ENCODE results near the gene KCNJ1.

Gene KCNJ1

DNA sequence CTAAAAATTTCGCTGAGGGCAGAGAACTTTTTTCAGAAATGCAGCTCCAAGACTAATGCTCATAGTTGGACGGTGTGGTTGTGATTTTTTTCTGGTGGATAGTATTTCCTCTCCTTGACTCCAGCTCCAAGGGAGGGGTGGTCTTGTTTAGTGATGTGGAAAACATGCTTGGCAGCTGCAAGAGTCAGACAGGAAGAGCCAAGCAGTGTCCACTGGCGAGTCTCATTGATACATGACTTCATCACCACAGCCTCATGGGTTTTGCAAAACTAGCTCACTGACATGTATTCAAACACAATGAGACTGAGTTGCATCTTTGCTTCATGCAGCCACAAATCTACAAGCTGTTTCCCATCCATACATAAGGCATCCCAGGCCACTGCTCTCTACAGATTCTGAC is 7.3 kb upstream of the KCNJ1 start:
- no peak overlapping the region for H3K9ac ChIP-seq (ENCODE audit: low read length)
- peaks cover 29% of the 10 kb centered on the region for H3K4me1 ChIP-seq (ENCODE audit: control insufficient read depth, low read depth, low read length)
- H3K27me3 ChIP-seq (ENCODE audit: control insufficient read depth, insufficient read depth, low read length): peaks cover 14% of the 10 kb centered on the region
- H3K36me3 ChIP-seq (ENCODE audit: control insufficient read depth, low read depth, low read length): no peaks in the 10 kb centered on the region
- no peaks in the 10 kb centered on the region for H3K9me3 ChIP-seq (ENCODE audit: control insufficient read depth, low read depth, low read length)
- H3K4me3 ChIP-seq (ENCODE audit: low read length): no peak overlapping the region
- no peak overlapping the region for H3K27ac ChIP-seq (ENCODE audit: low read length)

- no peaks in the 10 kb centered on the region for H3K9me3 ChIP-seq (ENCODE audit: control insufficient read depth, low read depth, low read length)
- H3K27me3 ChIP-seq (ENCODE audit: control insufficient read depth, insufficient read depth, low read length): peaks cover 12% of the 10 kb centered on the region
- H3K4me3 ChIP-seq (ENCODE audit: low read length): no peak overlapping the region
- peaks cover 29% of the 10 kb centered on the region for H3K4me1 ChIP-seq (ENCODE audit: control insufficient read depth, low read depth, low read length)
- no peak overlapping the region for H3K9ac ChIP-seq (ENCODE audit: low read length)
- no peaks in the 10 kb centered on the region for H3K36me3 ChIP-seq (ENCODE audit: control insufficient read depth, low read depth, low read length)
- no peak overlapping the region for H3K27ac ChIP-seq (ENCODE audit: low read length)
These were observed 5.5 kb upstream of the KCNJ1 start for GRCh38 chr11:128872594-128872993.

DNA sequence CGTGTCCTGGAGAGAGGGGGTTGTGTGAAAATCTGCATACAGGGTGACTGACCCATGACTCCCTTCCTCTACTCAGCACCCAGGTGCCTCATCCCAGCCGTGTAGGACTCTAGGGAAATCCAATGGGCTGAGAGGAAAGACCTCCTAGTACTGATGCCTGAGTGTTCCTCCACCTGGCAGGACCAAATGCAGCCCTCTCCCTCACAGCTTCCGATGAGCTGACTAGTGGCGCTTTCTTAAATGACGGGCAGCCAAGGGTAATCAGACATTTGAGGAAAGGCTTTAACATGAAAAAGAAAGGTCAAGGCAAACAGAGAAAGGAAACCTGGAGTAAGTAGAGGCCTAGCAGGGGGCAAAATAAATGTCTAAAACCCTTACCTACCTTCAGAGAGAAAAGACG is 5.0 kb upstream of the KCNJ1 start:
- Histone ChIP-seq H3K27ac (ENCODE audit: low read length) (no peak overlapping the region), H3K27me3 (ENCODE audit: control insufficient read depth, insufficient read depth, low read length) (peaks cover 12% of the 10 kb centered on the region), H3K9me3 (ENCODE audit: control insufficient read depth, low read depth, low read length) (no peaks in the 10 kb centered on the region), H3K4me3 (ENCODE audit: low read length) (peak overlapping the region; percentile 0), H3K4me1 (ENCODE audit: control insufficient read depth, low read depth, low read length) (peaks cover 29% of the 10 kb centered on the region), H3K9ac (ENCODE audit: low read length) (no peak overlapping the region), H3K36me3 (ENCODE audit: control insufficient read depth, low read depth, low read length) (no peaks in the 10 kb centered on the region)

GRCh38 chr11:128871168-128871610 is 4.1 kb upstream of the KCNJ1 start:
- Histone ChIP-seq H3K36me3 (ENCODE audit: control insufficient read depth, low read depth, low read length) (no peaks in the 10 kb centered on the region), H3K9ac (ENCODE audit: low read length) (no peak overlapping the region), H3K4me1 (ENCODE audit: control insufficient read depth, low read depth, low read length) (peaks cover 29% of the 10 kb centered on the region), H3K27me3 (ENCODE audit: control insufficient read depth, insufficient read depth, low read length) (peaks cover 12% of the 10 kb centered on the region), H3K27ac (ENCODE audit: low read length) (no peak overlapping the region), H3K9me3 (ENCODE audit: control insufficient read depth, low read depth, low read length) (no peaks in the 10 kb centered on the region), H3K4me3 (ENCODE audit: low read length) (peak overlapping the region; percentile 0)

DNA sequence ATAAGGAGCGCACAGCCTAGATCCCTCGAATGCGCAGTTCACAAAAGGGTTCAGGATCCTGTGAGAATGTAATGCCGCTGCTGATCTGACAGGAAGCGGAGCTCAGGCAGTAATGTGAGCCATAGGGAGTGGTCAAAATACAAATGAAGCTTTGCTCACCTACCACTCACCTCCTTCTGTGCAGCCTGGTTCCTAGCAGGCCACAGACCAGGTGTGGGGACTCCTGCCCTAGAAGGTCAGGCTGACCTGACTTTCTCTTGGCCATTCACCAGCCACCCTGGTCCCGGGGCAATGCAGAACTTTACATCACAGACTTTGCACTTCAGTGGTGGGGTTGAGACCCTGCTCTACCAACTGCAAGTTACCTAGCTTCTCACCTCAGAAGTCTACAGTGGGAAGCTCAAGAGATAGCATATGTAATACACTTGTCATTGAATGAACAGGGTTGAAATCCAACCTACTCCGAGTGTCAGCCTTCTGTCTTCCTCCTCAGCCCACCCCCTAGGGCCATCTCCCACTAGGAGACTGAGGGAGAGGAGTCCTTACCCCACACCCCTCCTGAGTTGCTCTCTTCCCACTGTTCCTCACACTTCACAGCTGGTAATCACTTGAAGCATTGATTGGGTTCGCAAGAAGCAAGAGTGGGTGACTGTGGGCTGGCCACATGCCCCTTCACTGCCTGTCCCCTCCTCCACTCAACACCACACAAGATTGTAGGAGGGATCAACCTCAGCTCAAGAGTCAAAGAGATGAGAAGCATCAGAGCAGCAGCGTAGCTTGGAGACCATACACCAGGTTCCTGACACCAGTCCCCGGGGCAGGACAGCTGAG is 2.0 kb upstream of the KCNJ1 start:
- Histone ChIP-seq H3K36me3 (ENCODE audit: control insufficient read depth, low read depth, low read length) (no peaks in the 10 kb centered on the region), H3K9ac (ENCODE audit: low read length) (no peak overlapping the region), H3K4me1 (ENCODE audit: control insufficient read depth, low read depth, low read length) (peaks cover 29% of the 10 kb centered on the region), H3K4me3 (ENCODE audit: low read length) (no peak overlapping the region), H3K27ac (ENCODE audit: low read length) (no peak overlapping the region), H3K9me3 (ENCODE audit: control insufficient read depth, low read depth, low read length) (no peaks in the 10 kb centered on the region), H3K27me3 (ENCODE audit: control insufficient read depth, insufficient read depth, low read length) (peaks cover 12% of the 10 kb centered on the region)

GRCh38 chr11:128865490-128865889 is 1.6 kb downstream of the KCNJ1 start:
- no peak overlapping the region for H3K4me3 ChIP-seq (ENCODE audit: low read length)
- H3K9me3 ChIP-seq (ENCODE audit: control insufficient read depth, low read depth, low read length): no peaks in the 10 kb centered on the region
- no peak overlapping the region for H3K27ac ChIP-seq (ENCODE audit: low read length)
- H3K36me3 ChIP-seq (ENCODE audit: control insufficient read depth, low read depth, low read length): no peaks in the 10 kb centered on the region
- no peak overlapping the region for H3K9ac ChIP-seq (ENCODE audit: low read length)
- peaks cover 9% of the 10 kb centered on the region for H3K4me1 ChIP-seq (ENCODE audit: control insufficient read depth, low read depth, low read length)
- no peaks in the 10 kb centered on the region for H3K27me3 ChIP-seq (ENCODE audit: control insufficient read depth, insufficient read depth, low read length)

DNA sequence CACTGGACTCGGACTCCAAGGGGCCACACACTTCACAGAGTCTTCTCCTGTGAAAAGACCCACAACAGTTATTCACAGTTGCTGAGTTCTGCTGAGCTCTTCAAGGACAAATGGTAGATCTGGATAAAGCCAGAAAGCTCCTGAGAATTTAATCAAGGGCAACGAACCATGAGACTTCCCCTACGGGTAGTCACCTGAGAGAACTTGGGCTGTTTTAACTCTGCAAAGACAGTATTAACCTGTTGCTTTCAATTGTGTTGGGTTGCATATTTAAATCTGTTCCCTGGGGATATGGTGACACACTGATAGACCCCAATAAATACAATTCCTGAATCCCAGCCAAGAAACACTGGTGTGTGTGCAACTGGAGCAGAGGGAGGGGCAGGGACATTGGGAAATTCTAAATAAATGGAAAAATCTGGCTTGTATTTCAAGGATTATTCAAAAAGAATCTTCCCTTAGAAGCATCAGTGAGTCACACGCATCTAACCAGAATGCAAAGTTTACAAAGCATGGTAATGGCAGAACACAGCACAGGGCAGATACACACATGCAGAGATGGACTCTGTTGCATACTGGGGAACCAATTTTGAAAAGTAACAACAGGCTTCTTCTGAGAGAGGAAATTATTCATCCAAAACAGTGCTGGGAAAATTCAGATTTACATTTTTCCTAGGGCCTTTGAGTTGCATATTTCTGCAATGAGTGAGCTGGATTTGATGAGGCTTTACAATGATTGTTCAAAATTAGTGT is 4.0 kb downstream of the KCNJ1 start:
- Histone ChIP-seq H3K4me3 (ENCODE audit: low read length) (no peak overlapping the region), H3K27me3 (ENCODE audit: control insufficient read depth, insufficient read depth, low read length) (peaks cover 13% of the 10 kb centered on the region), H3K27ac (ENCODE audit: low read length) (no peak overlapping the region), H3K4me1 (ENCODE audit: control insufficient read depth, low read depth, low read length) (peaks cover 9% of the 10 kb centered on the region), H3K9ac (ENCODE audit: low read length) (no peak overlapping the region), H3K36me3 (ENCODE audit: control insufficient read depth, low read depth, low read length) (no peaks in the 10 kb centered on the region), H3K9me3 (ENCODE audit: control insufficient read depth, low read depth, low read length) (no peaks in the 10 kb centered on the region)

GRCh38 chr11:128862406-128862805 is 4.7 kb downstream of the KCNJ1 start:
- H3K4me1 ChIP-seq (ENCODE audit: control insufficient read depth, low read depth, low read length): peaks cover 9% of the 10 kb centered on the region
- no peaks in the 10 kb centered on the region for H3K36me3 ChIP-seq (ENCODE audit: control insufficient read depth, low read depth, low read length)
- H3K9me3 ChIP-seq (ENCODE audit: control insufficient read depth, low read depth, low read length): no peaks in the 10 kb centered on the region
- peaks cover 13% of the 10 kb centered on the region for H3K27me3 ChIP-seq (ENCODE audit: control insufficient read depth, insufficient read depth, low read length)
- H3K9ac ChIP-seq (ENCODE audit: low read length): no peak overlapping the region
- H3K4me3 ChIP-seq (ENCODE audit: low read length): no peak overlapping the region
- H3K27ac ChIP-seq (ENCODE audit: low read length): no peak overlapping the region

GRCh38 chr11:128860571-128861361 is 6.3 kb downstream of the KCNJ1 start:
- Histone ChIP-seq H3K9me3 (ENCODE audit: control insufficient read depth, low read depth, low read length) (no peaks in the 10 kb centered on the region), H3K4me1 (ENCODE audit: control insufficient read depth, low read depth, low read length) (peaks cover 9% of the 10 kb centered on the region), H3K4me3 (ENCODE audit: low read length) (no peak overlapping the region), H3K27me3 (ENCODE audit: control insufficient read depth, insufficient read depth, low read length) (peaks cover 13% of the 10 kb centered on the region), H3K36me3 (ENCODE audit: control insufficient read depth, low read depth, low read length) (no peaks in the 10 kb centered on the region), H3K27ac (ENCODE audit: low read length) (no peak overlapping the region), H3K9ac (ENCODE audit: low read length) (no peak overlapping the region)

- Histone ChIP-seq H3K36me3 (ENCODE audit: control insufficient read depth, low read depth, low read length) (no peaks in the 10 kb centered on the region), H3K9ac (ENCODE audit: low read length) (no peak overlapping the region), H3K4me1 (ENCODE audit: control insufficient read depth, low read depth, low read length) (peaks cover 9% of the 10 kb centered on the region), H3K4me3 (ENCODE audit: low read length) (no peak overlapping the region), H3K27ac (ENCODE audit: low read length) (no peak overlapping the region), H3K9me3 (ENCODE audit: control insufficient read depth, low read depth, low read length) (no peaks in the 10 kb centered on the region), H3K27me3 (ENCODE audit: control insufficient read depth, insufficient read depth, low read length) (peaks cover 13% of the 10 kb centered on the region)
These were observed 7.3 kb downstream of the KCNJ1 start for GRCh38 chr11:128859563-128860441.

Data from iPS-18a (cell line).